Stimulated activated CD8-positive, alpha-beta memory T cell treated with anti-CD3 and anti-CD28 coated beads, Interleukin-12 subunit alpha, Interleukin-12 subunit beta, amount 100 ng/mL, for 1 hour (primary cell): ENCODE measurements around the gene GUCY2F.
A peak's percentile ranks its signal among the peaks of the same experiment; 100 is the strongest.

Experiments
- DNase-seq: peaks from one replicate; pipeline ENCODE4 v3.0.0-alpha.2; 2020; ENCODE audit warnings: low read depth

The GUCY2F gene

GRCh38 chrX:109481986-109482385 lies at the start of gene GUCY2F:
GUCY2F (minus strand) TSS chrX:109482086; CDS start chrX:109475936, 6,150 bp downstream.
- no peak for DNase-seq

GRCh38 chrX:109519001-109519400 lies 37.1 kb upstream of the GUCY2F start:
- no peak for DNase-seq

- no peak for DNase-seq
Observed at GRCh38 chrX:109511113-109511512, 29.2 kb upstream of the GUCY2F start.

- DNase-seq, result no peak
Observed at GRCh38 chrX:109508915-109509314, 27.0 kb upstream of the GUCY2F start.

- no peak for DNase-seq
Observed at GRCh38 chrX:109501176-109501575, 19.3 kb upstream of the GUCY2F start.

GRCh38 chrX:109498434-109498833 lies 16.5 kb upstream of the GUCY2F start:
- no peak for DNase-seq

GRCh38 chrX:109489174-109489573 lies 7.3 kb upstream of the GUCY2F start:
- DNase-seq, result no peak

- DNase-seq, result no peak
Observed at GRCh38 chrX:109487640-109488039, 5.8 kb upstream of the GUCY2F start.

- peak; percentile 22 for DNase-seq
Observed at GRCh38 chrX:109485470-109486340, 3.8 kb upstream of the GUCY2F start.

- DNase-seq, result no peak
Observed at GRCh38 chrX:109484886-109485285, 3.0 kb upstream of the GUCY2F start.

- DNase-seq, result no peak
Observed at GRCh38 chrX:109475174-109475891, 6.6 kb downstream of the GUCY2F start.

GRCh38 chrX:109472939-109473735 lies 8.7 kb downstream of the GUCY2F start:
- no peak for DNase-seq

- no peak for DNase-seq
Observed at GRCh38 chrX:109464231-109464630, 17.7 kb downstream of the GUCY2F start.

GRCh38 chrX:109463784-109464183 lies 18.1 kb downstream of the GUCY2F start:
- no peak for DNase-seq

- DNase-seq, result no peak
Observed at GRCh38 chrX:109448282-109448938, 33.5 kb downstream of the GUCY2F start.

GRCh38 chrX:109441266-109441665 lies 40.6 kb downstream of the GUCY2F start:
- DNase-seq, result no peak

- DNase-seq, result no peak
Observed at GRCh38 chrX:109440475-109440874, 41.4 kb downstream of the GUCY2F start.

- no peak for DNase-seq
Observed at GRCh38 chrX:109409181-109409580, 72.7 kb downstream of the GUCY2F start.

GRCh38 chrX:109403922-109404321 lies 78.0 kb downstream of the GUCY2F start:
- DNase-seq, result no peak

- DNase-seq, result no peak
Observed at GRCh38 chrX:109399831-109400230, 82.1 kb downstream of the GUCY2F start.

- DNase-seq, result no peak
Observed at GRCh38 chrX:109398833-109399232, 83.1 kb downstream of the GUCY2F start.

GRCh38 chrX:109398061-109398460 lies 83.8 kb downstream of the GUCY2F start:
- DNase-seq, result no peak
